ENCODE measurements around the gene MORN1.
"Not testable (repeated sequence)": the region's sequence is repeated elsewhere in the genome, so short reads cannot be mapped to it uniquely, and the experiment has no call there.

MORN1 gene

GRCh38 chr1:2335721-2336455 lies 55.5 kb downstream of the MORN1 start:
- H3F3A ChIP-seq (ENCODE audit: insufficient read depth, low read length) = no peaks in the 10 kb centered on the region
- no peak overlapping the region for H3K9ac ChIP-seq (ENCODE audit: low read length)
- H3K36me3 ChIP-seq (ENCODE audit: insufficient read depth, low read length) = no peaks in the 10 kb centered on the region
- no peak overlapping the region for H3K4me2 ChIP-seq (ENCODE audit: low read length)
- H3K4me3 ChIP-seq (ENCODE audit: low read depth, low read length, poor library complexity, severe bottlenecking) = no peak overlapping the region
- H3K9me2 ChIP-seq (ENCODE audit: low read depth, low read length) = no peaks in the 10 kb centered on the region
- no peaks in the 10 kb centered on the region for H3K4me1 ChIP-seq (ENCODE audit: insufficient read depth, low read length, severe bottlenecking)
- H3K79me2 ChIP-seq (ENCODE audit: insufficient read depth, low read length) = no peaks in the 10 kb centered on the region
- no peak overlapping the region for H2AFZ ChIP-seq (ENCODE audit: low read length)
- no peaks in the 10 kb centered on the region for H3K9me3 ChIP-seq (ENCODE audit: low read length)
- no peaks in the 10 kb centered on the region for H3K27me3 ChIP-seq (ENCODE audit: insufficient read depth, low read length)
- no peaks in the 10 kb centered on the region for H4K20me1 ChIP-seq (ENCODE audit: insufficient read depth, low read length)
- no peak overlapping the region for H3K27ac ChIP-seq (ENCODE audit: low read depth, low read length, poor library complexity, severe bottlenecking)
- TF ChIP-seq EZH2 (IDR thresholded peaks at IDR 0.05; ENCODE audit: borderline replicate concordance, low read length) (no peak), CTCF (IDR thresholded peaks at IDR 0.05; ENCODE audit: low read length) (no peak)

- no peaks in the 10 kb centered on the region for H3K9me2 ChIP-seq (ENCODE audit: low read depth, low read length)
- H3K79me2 ChIP-seq (ENCODE audit: insufficient read depth, low read length) = no peaks in the 10 kb centered on the region
- no peaks in the 10 kb centered on the region for H3K4me1 ChIP-seq (ENCODE audit: insufficient read depth, low read length, severe bottlenecking)
- H3K27me3 ChIP-seq (ENCODE audit: insufficient read depth, low read length) = peaks cover 3% of the 10 kb centered on the region; the same call in 1 of the 2 replicates
- no peaks in the 10 kb centered on the region for H3K9me3 ChIP-seq (ENCODE audit: low read length)
- H3K4me2 ChIP-seq (ENCODE audit: low read length) = no peak overlapping the region
- H3F3A ChIP-seq (ENCODE audit: insufficient read depth, low read length) = no peaks in the 10 kb centered on the region
- H3K36me3 ChIP-seq (ENCODE audit: insufficient read depth, low read length) = no peaks in the 10 kb centered on the region
- H3K9ac ChIP-seq (ENCODE audit: low read length) = no peak overlapping the region
- no peaks in the 10 kb centered on the region for H4K20me1 ChIP-seq (ENCODE audit: insufficient read depth, low read length)
- no peak overlapping the region for H2AFZ ChIP-seq (ENCODE audit: low read length)
- TF ChIP-seq EZH2 (IDR thresholded peaks at IDR 0.05; ENCODE audit: borderline replicate concordance, low read length) (no peak), CTCF (IDR thresholded peaks at IDR 0.05; ENCODE audit: low read length) (no peak)
- H3K4me3 ChIP-seq (ENCODE audit: low read depth, low read length, poor library complexity, severe bottlenecking) = no peak overlapping the region
- no peak overlapping the region for H3K27ac ChIP-seq (ENCODE audit: low read depth, low read length, poor library complexity, severe bottlenecking)
Measured at GRCh38 chr1:2334883-2335534, 56.3 kb downstream of the MORN1 start.

GRCh38 chr1:2334366-2334765 lies 57.0 kb downstream of the MORN1 start:
- H3K4me3 ChIP-seq (ENCODE audit: low read depth, low read length, poor library complexity, severe bottlenecking) = no peak overlapping the region
- H3K9me3 ChIP-seq (ENCODE audit: low read length) = no peaks in the 10 kb centered on the region
- H3K9me2 ChIP-seq (ENCODE audit: low read depth, low read length) = no peaks in the 10 kb centered on the region
- H4K20me1 ChIP-seq (ENCODE audit: insufficient read depth, low read length) = no peaks in the 10 kb centered on the region
- H3K27ac ChIP-seq (ENCODE audit: low read depth, low read length, poor library complexity, severe bottlenecking) = no peak overlapping the region
- no peak overlapping the region for H3K9ac ChIP-seq (ENCODE audit: low read length)
- no peaks in the 10 kb centered on the region for H3K4me1 ChIP-seq (ENCODE audit: insufficient read depth, low read length, severe bottlenecking)
- no peak overlapping the region for H3K4me2 ChIP-seq (ENCODE audit: low read length)
- TF ChIP-seq EZH2 (IDR thresholded peaks at IDR 0.05; ENCODE audit: borderline replicate concordance, low read length) = no peak
- TF ChIP-seq CTCF (IDR thresholded peaks at IDR 0.05; ENCODE audit: low read length) = no peak
- H3K36me3 ChIP-seq (ENCODE audit: insufficient read depth, low read length) = no peaks in the 10 kb centered on the region
- no peak overlapping the region for H2AFZ ChIP-seq (ENCODE audit: low read length)
- peaks cover 3% of the 10 kb centered on the region; the same call in 1 of the 2 replicates for H3K27me3 ChIP-seq (ENCODE audit: insufficient read depth, low read length)
- H3F3A ChIP-seq (ENCODE audit: insufficient read depth, low read length) = no peaks in the 10 kb centered on the region
- no peaks in the 10 kb centered on the region for H3K79me2 ChIP-seq (ENCODE audit: insufficient read depth, low read length)

GRCh38 chr1:2331580-2331979 lies 59.8 kb downstream of the MORN1 start:
- not testable (repeated sequence) for H3K79me2 ChIP-seq (ENCODE audit: insufficient read depth, low read length); H3F3A ChIP-seq (ENCODE audit: insufficient read depth, low read length); H3K4me3 ChIP-seq (ENCODE audit: low read depth, low read length, poor library complexity, severe bottlenecking); H3K36me3 ChIP-seq (ENCODE audit: insufficient read depth, low read length); H3K9ac ChIP-seq (ENCODE audit: low read length); H3K4me1 ChIP-seq (ENCODE audit: insufficient read depth, low read length, severe bottlenecking); H3K9me2 ChIP-seq (ENCODE audit: low read depth, low read length); H3K27ac ChIP-seq (ENCODE audit: low read depth, low read length, poor library complexity, severe bottlenecking); H3K9me3 ChIP-seq (ENCODE audit: low read length); H4K20me1 ChIP-seq (ENCODE audit: insufficient read depth, low read length); H2AFZ ChIP-seq (ENCODE audit: low read length); H3K4me2 ChIP-seq (ENCODE audit: low read length); H3K27me3 ChIP-seq (ENCODE audit: insufficient read depth, low read length)

Data from OCI-LY1 (cell line).